IPS-NIHi7 (cell line): ENCODE measurements around the gene LY6G6F.

Experiments used
- DNase-seq: peaks from one replicate; pipeline ENCODE4 v3.0.0; 2012; ENCODE audit warnings: mixed read lengths; ENCODE audit errors: extremely low spot score

LY6G6F gene

GRCh38 chr6:31676904-31677303 is 29.8 kb upstream of the LY6G6F start:
- DNase-seq: no peak

- DNase-seq: no peak
These were observed 28.7 kb upstream of the LY6G6F start for GRCh38 chr6:31677955-31678354.

- DNase-seq: peak; percentile 78
These were observed 26.2 kb upstream of the LY6G6F start, which contains the start of gene LY6G5C for GRCh38 chr6:31680226-31681134. Gene LY6G5C (minus strand): TSS chr6:31681067. CDS start chr6:31680373, 694 bp downstream.

GRCh38 chr6:31681135-31681671 is 25.5 kb upstream of the LY6G6F start:
- peak; percentile 60 for DNase-seq

GRCh38 chr6:31683591-31683990 is 23.1 kb upstream of the LY6G6F start:
- no peak for DNase-seq

DNA sequence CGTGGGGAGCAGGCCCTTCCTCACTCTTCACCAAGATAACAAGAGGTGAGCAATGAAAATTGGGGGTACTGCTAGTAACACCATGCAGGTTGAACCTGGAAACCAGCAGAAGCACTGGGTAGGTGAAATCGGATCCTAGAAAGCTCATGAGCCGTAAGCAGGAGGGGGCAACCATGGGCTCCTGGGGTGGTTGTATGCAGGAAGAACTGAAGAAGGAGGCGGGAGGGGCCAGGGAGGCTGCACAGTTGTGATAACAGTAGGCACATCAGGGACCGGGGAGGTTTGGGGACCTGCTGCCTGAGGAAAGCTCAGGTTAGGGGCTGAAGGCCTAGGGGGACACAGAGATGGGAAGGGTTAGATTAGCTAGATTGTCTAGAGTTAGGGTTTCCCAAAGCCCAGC is 20.2 kb upstream of the LY6G6F start:
- DNase-seq: no peak

DNA sequence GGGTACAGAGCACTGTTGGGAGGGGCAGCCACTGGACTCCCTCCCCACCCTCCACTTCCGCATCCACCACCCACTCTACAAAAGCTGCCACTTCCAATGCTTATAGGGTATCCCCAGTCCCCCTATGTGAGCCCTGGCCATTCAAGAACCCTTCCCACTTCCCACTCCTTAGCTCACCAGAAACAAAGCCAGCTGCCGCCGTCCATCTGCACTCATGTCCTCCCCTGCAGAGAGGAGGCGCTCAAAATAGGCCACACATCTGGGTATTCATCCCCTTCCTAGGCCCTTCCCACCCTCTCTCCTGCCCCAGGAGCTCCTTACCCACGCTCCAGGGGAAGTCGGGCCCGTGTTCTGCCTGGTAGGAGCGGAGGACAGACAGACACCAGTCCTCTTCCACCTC is 19.3 kb upstream of the LY6G6F start:
- no peak for DNase-seq

DNA sequence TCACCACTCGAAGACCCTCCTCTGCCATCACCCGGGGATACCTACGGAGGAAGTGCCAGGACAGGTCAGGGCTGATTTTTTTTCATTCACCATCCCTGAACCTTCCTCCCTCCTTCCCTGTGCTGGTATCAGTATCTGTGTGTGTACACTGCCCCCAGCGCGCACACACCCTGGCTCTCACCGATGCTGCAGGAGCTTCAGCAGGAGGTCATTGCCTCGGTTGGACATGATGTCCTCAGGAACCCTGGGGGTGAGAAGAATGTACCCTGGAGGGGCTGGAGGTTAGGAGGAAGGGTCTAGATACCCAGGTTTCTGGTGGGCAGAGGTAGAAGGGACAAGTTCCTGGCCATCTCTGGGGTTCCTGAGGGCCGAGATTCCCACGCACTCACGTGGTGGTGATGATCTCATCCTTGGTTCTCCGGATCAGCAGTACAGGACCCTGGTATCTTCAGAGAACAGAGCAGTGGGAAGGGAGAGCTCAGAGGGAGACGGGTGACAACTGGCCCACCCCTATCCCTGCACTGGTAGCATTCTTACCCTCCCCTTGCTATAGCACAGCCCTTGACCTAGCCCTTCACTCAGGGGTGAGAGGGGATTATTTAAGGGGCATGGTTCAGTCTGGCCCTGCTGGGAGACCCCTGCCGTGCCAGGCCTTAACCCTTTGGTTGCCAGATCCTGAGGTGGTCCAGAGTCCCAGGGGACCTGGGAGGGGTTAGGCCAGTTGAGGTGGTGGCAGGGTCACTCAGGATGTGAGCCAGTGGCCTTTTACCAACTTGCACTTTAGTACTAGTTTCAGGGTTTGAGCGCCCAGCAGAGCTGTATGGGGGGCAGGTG is 18.6 kb upstream of the LY6G6F start:
- no peak for DNase-seq

DNA sequence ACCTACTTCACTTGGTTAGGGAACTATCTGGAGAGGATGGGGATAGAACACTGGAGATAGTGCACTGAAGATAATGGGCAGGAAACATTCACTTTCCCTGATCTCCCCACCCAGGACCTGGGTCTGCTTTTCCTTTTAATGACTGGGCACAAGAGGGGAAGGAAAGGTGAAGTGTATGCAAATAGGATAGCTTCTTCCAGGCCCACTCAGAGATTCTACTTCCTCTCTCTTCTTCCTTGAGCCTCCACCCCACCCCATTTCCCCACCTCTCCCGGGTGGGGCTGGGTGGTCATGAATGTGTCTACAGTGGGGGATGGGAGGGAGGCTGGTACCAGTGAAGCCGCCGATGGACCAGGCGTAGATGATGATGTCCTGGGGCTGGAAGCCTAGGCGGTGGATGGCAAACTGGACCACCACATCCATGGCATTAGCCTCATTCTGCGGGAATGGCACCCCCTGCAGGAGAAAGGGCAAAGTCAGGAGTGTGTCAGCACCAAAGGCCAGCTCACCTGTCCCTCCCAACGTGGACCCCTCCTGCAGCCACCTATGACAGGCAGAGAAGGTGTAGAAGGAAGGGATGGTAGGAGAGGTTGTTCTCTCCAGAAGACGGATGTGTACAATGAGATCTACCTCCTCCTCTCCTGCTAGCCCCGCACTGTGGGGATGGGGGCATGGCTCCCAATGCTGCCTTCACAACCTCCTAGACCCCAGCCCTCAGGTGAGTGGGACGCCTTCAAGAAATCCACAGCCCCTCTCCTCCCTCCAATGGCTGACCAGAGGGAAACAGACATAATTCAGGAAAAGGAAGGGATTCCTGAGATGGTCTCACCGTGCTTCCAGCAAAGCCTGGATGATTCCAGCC is 17.2 kb upstream of the LY6G6F start:
- peak; percentile 64 for DNase-seq

- peak; percentile 46 for DNase-seq
These were observed 16.2 kb upstream of the LY6G6F start for GRCh38 chr6:31690231-31691077.

DNA sequence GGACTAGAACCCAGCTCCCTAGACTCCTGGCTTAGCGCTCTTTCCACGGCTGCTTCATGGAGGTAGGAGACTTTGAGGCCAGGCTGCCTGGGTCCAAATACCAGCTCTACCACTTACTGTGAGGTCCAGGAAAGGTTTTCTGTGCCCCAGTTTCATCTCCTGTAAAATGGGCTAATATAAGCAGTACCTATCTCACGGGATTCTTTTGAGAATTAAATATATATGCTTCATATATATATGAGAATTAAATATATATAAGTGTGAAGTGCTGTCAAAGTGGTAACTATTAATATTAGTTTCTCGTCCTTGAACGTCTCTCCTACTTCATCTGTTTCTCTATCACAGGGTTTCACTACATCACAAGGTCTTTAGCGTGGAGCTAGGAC is 15.6 kb upstream of the LY6G6F start:
- DNase-seq: no peak

DNA sequence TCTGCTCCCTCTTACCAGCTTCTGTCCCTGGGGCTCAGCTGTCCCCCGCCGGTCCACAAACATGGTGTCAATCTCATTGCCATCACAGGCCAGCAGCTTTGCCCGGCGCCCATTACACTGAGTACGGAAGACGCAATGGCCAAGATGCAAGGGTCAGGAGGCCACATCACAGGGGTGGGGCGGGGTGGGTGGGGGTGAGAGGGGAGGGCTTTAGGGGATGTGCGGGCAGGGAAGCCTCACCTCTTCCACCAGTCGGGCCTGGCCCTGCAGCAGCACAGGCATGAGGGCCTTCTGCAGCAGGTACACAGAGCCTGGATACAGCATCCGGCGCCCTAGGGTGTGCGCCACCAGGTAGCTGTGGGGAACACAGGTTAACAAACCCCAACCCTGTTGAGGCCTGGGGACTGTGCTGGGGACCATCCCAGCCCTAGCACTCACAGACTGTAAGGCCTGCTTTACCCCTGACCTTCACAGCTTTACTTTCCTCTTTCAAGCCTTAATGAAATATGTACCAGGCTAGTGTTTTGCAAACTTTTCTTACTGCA is 15.0 kb upstream of the LY6G6F start:
- DNase-seq: no peak

GRCh38 chr6:31692353-31692752 is 14.3 kb upstream of the LY6G6F start:
- DNase-seq: no peak

GRCh38 chr6:31692886-31693285 is 13.8 kb upstream of the LY6G6F start:
- no peak for DNase-seq

GRCh38 chr6:31693535-31693934 is 13.1 kb upstream of the LY6G6F start:
- no peak for DNase-seq

GRCh38 chr6:31697555-31697954 is 9.1 kb upstream of the LY6G6F start:
- no peak for DNase-seq

GRCh38 chr6:31700740-31701401 is 5.8 kb upstream of the LY6G6F start:
- no peak for DNase-seq

- no peak for DNase-seq
These were observed 4.8 kb upstream of the LY6G6F start for GRCh38 chr6:31701666-31702404.

- DNase-seq: peak; percentile 54
These were observed 4.3 kb upstream of the LY6G6F start for GRCh38 chr6:31702405-31702818.
